Stimulated activated CD4-positive, alpha-beta T cell treated with anti-CD3 and anti-CD28 coated beads, Interleukin-12 subunit alpha, Interleukin-12 subunit beta, amount 100 ng/mL, for 24 hours (primary cell): ENCODE results near the gene RBM19.

Experiments used
- DNase-seq, 2 experiments: peaks; one replicate each; pipeline ENCODE4 v3.0.0-alpha.2; 2020; ENCODE audit warnings: low read depth in 2 of 2

The RBM19 gene

GRCh38 chr12:113931517-113931916, 34.6 kb downstream of the RBM19 start:
- no peak for DNase-seq

- DNase-seq: no peak
Measured at GRCh38 chr12:113930249-113930648, 35.9 kb downstream of the RBM19 start.

GRCh38 chr12:113929312-113929989, 36.7 kb downstream of the RBM19 start:
- no peak for DNase-seq

- DNase-seq: no peak
Measured at GRCh38 chr12:113926788-113927187, 39.3 kb downstream of the RBM19 start.

- DNase-seq: no peak
Measured at GRCh38 chr12:113924341-113924740, 41.8 kb downstream of the RBM19 start.

GRCh38 chr12:113923251-113923650, 42.9 kb downstream of the RBM19 start:
- DNase-seq: no peak

GRCh38 chr12:113921430-113921829, 44.7 kb downstream of the RBM19 start:
- DNase-seq: no peak

- no peak for DNase-seq
Measured at GRCh38 chr12:113919791-113920190, 46.3 kb downstream of the RBM19 start.

GRCh38 chr12:113918306-113918705, 47.8 kb downstream of the RBM19 start:
- no peak for DNase-seq

- no peak for DNase-seq
Measured at GRCh38 chr12:113917393-113917792, 48.7 kb downstream of the RBM19 start.

GRCh38 chr12:113914806-113915205, 51.3 kb downstream of the RBM19 start:
- no peak for DNase-seq

- no peak for DNase-seq
Measured at GRCh38 chr12:113914176-113914575, 51.9 kb downstream of the RBM19 start.

- DNase-seq: peak; percentile 21 to 33
Measured at GRCh38 chr12:113912760-113913329, 53.3 kb downstream of the RBM19 start.

- DNase-seq: no peak
Measured at GRCh38 chr12:113911971-113912759, 54.0 kb downstream of the RBM19 start.

- no peak for DNase-seq
Measured at GRCh38 chr12:113910751-113911272, 55.3 kb downstream of the RBM19 start.

GRCh38 chr12:113909776-113910420, 56.2 kb downstream of the RBM19 start:
- DNase-seq: no peak

- DNase-seq: no peak
Measured at GRCh38 chr12:113908584-113909100, 57.5 kb downstream of the RBM19 start.

GRCh38 chr12:113907446-113908180, 58.5 kb downstream of the RBM19 start:
- DNase-seq: no peak

- no peak for DNase-seq
Measured at GRCh38 chr12:113906411-113907200, 59.5 kb downstream of the RBM19 start.

- no peak for DNase-seq
Measured at GRCh38 chr12:113905829-113906228, 60.3 kb downstream of the RBM19 start.
